ENCODE measurements around the gene THAP7.

THAP7 gene

GRCh38 chr22:20993304-20994127 is 8.4 kb downstream of the THAP7 start:
- DNase-seq (ENCODE audit: low read depth) = no peak

- DNase-seq (ENCODE audit: low read depth) = no peak
Measured at GRCh38 chr22:20992456-20993303, 9.2 kb downstream of the THAP7 start.

- DNase-seq (ENCODE audit: low read depth) = no peak
Measured at GRCh38 chr22:20992056-20992442, 9.9 kb downstream of the THAP7 start.

GRCh38 chr22:20991252-20992055 is 10.5 kb downstream of the THAP7 start:
- DNase-seq (ENCODE audit: low read depth) = no peak

- DNase-seq (ENCODE audit: low read depth) = no peak
Measured at GRCh38 chr22:20990184-20991180, 11.4 kb downstream of the THAP7 start.

- no peak for DNase-seq (ENCODE audit: low read depth)
Measured at GRCh38 chr22:20989323-20990138, 12.4 kb downstream of the THAP7 start.

- DNase-seq (ENCODE audit: low read depth) = no peak
Measured at GRCh38 chr22:20988573-20989322, 13.2 kb downstream of the THAP7 start.

GRCh38 chr22:20987375-20987774 is 14.5 kb downstream of the THAP7 start:
- DNase-seq (ENCODE audit: low read depth) = no peak

GRCh38 chr22:20986365-20986764 is 15.6 kb downstream of the THAP7 start:
- no peak for DNase-seq (ENCODE audit: low read depth)

GRCh38 chr22:20985720-20986119 is 16.2 kb downstream of the THAP7 start:
- no peak for DNase-seq (ENCODE audit: low read depth)

GRCh38 chr22:20983081-20983771 is 18.7 kb downstream of the THAP7 start:
- DNase-seq (ENCODE audit: low read depth) = no peak

GRCh38 chr22:20982563-20982882 is 19.4 kb downstream of the THAP7 start:
- no peak for DNase-seq (ENCODE audit: low read depth)

- peak; percentile 62 for DNase-seq (ENCODE audit: low read depth)
Measured at GRCh38 chr22:20981787-20982562, 19.9 kb downstream of the THAP7 start, which contains the start of gene LZTR1. Gene LZTR1, plus strand, starts transcription at chr22:20982297. Its CDS starts 75 bp downstream, at chr22:20982372.

- no peak for DNase-seq (ENCODE audit: low read depth)
Measured at GRCh38 chr22:20980938-20981722, 20.8 kb downstream of the THAP7 start.

- DNase-seq (ENCODE audit: low read depth) = no peak
Measured at GRCh38 chr22:20980523-20980922, 21.4 kb downstream of the THAP7 start.

GRCh38 chr22:20979940-20980453 is 21.9 kb downstream of the THAP7 start:
- no peak for DNase-seq (ENCODE audit: low read depth)

GRCh38 chr22:20979243-20979809 is 22.6 kb downstream of the THAP7 start:
- peak; percentile 43 for DNase-seq (ENCODE audit: low read depth)

Data from stimulated activated CD8-positive, alpha-beta memory T cell treated with anti-CD3 and anti-CD28 coated beads, Interleukin-4, amount 100 ng/mL, for 24 hours (primary cell).